Lung (tissue), 12 donors: ENCODE measurements around the gene FCN1. TPM values are rescaled to one million over a fixed set of nuclear protein-coding genes. Genes with fewer than 3 reads are reported as not detected.

Experiments used
- ATAC-seq: fragments of 200-7000 bp; cut with Tn5 transposase; one replicate; pipeline ENCODE4 v1.9.1; 2020; ENCODE audit warnings: moderate number of reproducible peaks; ENCODE audit not compliant: insufficient read depth, low FRiP score
- DNase-seq, 3 donors: peaks; one replicate each; pipeline ENCODE4 v3.0.0-alpha.2; 2013 to 2017
- H3K27ac ChIP-seq, 2 donors: one replicate each; pipeline ENCODE4 v1.5.1; 2013; ENCODE audit warnings: mild to moderate bottlenecking in 2 of 2, moderate library complexity in 2 of 2, control low read depth in 1 of 2, inconsistent platforms in 1 of 2, low read depth in 1 of 2, low read length in 1 of 2
- H3K27me3 ChIP-seq, 3 donors: one replicate each; pipeline ENCODE4 v1.5.1; 2013; ENCODE audit warnings: low read length in 2 of 3; ENCODE audit not compliant: control insufficient read depth in 3 of 3, insufficient read depth in 3 of 3
- H3K36me3 ChIP-seq, 4 donors: one replicate each; pipeline ENCODE4 v1.5.1; 2013; ENCODE audit warnings: low read length in 4 of 4, mild to moderate bottlenecking in 1 of 4, moderate library complexity in 1 of 4; ENCODE audit not compliant: control insufficient read depth in 4 of 4, insufficient read depth in 4 of 4
- H3K4me1 ChIP-seq, 5 donors: one replicate each; pipeline ENCODE4 v1.5.1; 2013; ENCODE audit warnings: low read length in 5 of 5, mild to moderate bottlenecking in 2 of 5, moderate library complexity in 1 of 5; ENCODE audit not compliant: control insufficient read depth in 5 of 5, insufficient read depth in 5 of 5
- H3K4me3 ChIP-seq: one replicate; pipeline ENCODE4 v1.5.1; 2013; ENCODE audit warnings: mild to moderate bottlenecking, control low read depth, moderate library complexity
- H3K9ac ChIP-seq, 2 donors: one replicate each; pipeline ENCODE4 v1.5.1; 2013; ENCODE audit warnings: low read length in 2 of 2, control low read depth in 1 of 2; ENCODE audit not compliant: insufficient read depth in 1 of 2
- H3K9me3 ChIP-seq, 4 donors: one replicate each; pipeline ENCODE4 v1.5.1; 2013; ENCODE audit warnings: low read length in 3 of 4, mild to moderate bottlenecking in 1 of 4, moderate library complexity in 1 of 4; ENCODE audit not compliant: control insufficient read depth in 4 of 4, insufficient read depth in 3 of 4
- WGBS, 2 donors: extraction: QIAGEN DNeasy Blood & Tissue Kit; methylation state at CpG; one replicate each; pipeline ENCODE4 v1.1.7; 2013; 5-methylcytosine and 5-hydroxymethylcytosine counted together
- polyA plus RNA-seq, 2 donors: library from polyadenylated mRNA; stranded (reverse); fragments of 200-250 nt; gene quantifications; one replicate each; pipeline ENCODE4 v1.2.1, GENCODE V29; 2013
- total RNA-seq, 2 donors: library from RNA; depleted of rRNA in 1 of 2; stranded (reverse); fragments of >200 nt in 1 of 2; gene quantifications; one replicate each; pipeline ENCODE4 v1.2.1, GENCODE V29; 2014 to 2021
- TF ChIP-seq, protein P1 (sequence below): IDR thresholded peaks from 2 replicates; pipeline ENCODE4 v1.5.1; 2012; ENCODE audit warnings: mild to moderate bottlenecking; ENCODE audit errors: control extremely low read depth, extremely low read depth
- donor health status: control.
- donor health status: control.
- donor health status: Bipolar disorder and iron deficiency.
- donor health status: healthy.
- donor health status: DM: yes; HTN: yes; CAD: no.

Gene FCN1
- total and polyA plus RNA-seq, 4 donors = 18.7 to 149 (median 48.2) TPM

DNA sequence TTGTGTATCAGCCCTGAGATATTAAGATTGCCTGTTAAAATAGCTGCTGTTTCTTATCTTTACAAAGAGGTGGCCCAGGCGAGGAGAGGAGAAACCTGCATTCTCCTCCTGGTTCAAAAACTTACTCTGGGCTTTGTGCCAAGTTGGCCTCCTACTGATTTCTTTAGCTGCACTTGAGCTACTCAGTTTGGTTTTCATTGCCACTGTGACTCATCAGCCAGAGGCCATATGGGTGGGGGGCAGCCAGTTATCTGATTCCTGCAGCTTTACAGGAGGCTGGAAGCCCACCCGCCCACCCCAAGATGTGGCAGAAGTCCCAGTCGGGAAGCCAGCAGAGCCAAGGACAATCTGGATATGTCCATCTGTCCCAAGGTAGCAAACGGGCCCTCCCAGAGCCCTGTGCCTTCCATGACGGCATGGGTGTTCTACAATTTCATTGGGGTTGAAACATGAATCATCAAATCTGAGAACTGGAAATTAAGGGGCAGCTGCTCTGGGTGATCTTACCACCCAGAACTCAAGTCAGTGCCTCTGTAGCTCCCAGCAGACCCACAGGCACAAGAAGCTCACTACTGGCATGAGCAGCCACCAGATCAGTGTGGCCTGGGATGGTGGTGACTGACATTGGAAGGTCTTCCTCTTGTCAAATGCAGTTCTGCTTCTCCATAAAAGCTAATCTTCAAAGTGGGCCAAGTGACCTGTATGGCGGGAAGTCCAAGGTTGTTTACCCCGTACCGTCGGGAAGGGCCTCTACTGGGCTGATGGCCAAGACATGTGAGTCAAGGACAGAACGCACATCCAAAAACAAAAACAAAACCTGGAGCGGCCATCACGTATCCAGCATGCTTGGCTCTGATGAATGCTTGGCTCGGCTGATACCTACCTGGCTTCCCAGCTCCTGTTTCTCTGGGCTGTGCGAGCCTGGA, 21.5 kb downstream of the FCN1 start:
- TF ChIP-seq, protein P1, sequence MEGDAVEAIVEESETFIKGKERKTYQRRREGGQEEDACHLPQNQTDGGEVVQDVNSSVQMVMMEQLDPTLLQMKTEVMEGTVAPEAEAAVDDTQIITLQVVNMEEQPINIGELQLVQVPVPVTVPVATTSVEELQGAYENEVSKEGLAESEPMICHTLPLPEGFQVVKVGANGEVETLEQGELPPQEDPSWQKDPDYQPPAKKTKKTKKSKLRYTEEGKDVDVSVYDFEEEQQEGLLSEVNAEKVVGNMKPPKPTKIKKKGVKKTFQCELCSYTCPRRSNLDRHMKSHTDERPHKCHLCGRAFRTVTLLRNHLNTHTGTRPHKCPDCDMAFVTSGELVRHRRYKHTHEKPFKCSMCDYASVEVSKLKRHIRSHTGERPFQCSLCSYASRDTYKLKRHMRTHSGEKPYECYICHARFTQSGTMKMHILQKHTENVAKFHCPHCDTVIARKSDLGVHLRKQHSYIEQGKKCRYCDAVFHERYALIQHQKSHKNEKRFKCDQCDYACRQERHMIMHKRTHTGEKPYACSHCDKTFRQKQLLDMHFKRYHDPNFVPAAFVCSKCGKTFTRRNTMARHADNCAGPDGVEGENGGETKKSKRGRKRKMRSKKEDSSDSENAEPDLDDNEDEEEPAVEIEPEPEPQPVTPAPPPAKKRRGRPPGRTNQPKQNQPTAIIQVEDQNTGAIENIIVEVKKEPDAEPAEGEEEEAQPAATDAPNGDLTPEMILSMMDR = no peak
- WGBS, 2 donors = 41 to 57% methylated on average over 14 of the region's 14 CpGs
- peak overlapping the region in 1 of 2 donors; percentile 43 for H3K27ac ChIP-seq
- peaks cover 0 to 26% (median 9%) of the 10 kb centered on the region in 5 donors for H3K4me1 ChIP-seq
- H3K27me3 ChIP-seq = no peaks in the 10 kb centered on the region
- no peak overlapping the region for H3K4me3 ChIP-seq
- no peak overlapping the region for H3K9ac ChIP-seq
- no peak for ATAC-seq
- peak; percentile 72 to 86 (median 79) for DNase-seq
- H3K36me3 ChIP-seq = no peaks in the 10 kb centered on the region
- peaks cover 0 to 8% (median 2%) of the 10 kb centered on the region in 4 donors for H3K9me3 ChIP-seq

DNA sequence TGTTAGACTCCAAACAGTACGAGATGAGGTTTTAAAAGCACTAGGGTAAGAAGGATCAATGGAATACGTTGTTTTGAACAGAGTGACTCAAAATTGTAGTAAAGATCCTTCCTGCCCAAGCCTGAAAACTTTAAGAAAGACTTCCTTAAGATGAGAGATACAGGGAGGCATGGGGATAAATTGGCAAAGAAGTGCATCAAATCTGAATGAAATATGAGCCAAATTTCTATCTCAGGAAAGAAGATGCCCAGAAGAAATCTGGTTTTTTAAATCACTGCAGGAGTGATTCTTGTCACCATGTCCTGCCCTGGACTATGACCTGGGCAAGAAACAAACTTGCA, 22.2 kb downstream of the FCN1 start:
- Histone ChIP-seq H3K27ac (peak overlapping the region in 1 of 2 donors; percentile 11), H3K9me3 (peaks cover 0 to 8% (median 2%) of the 10 kb centered on the region in 4 donors), H3K36me3 (no peaks in the 10 kb centered on the region), H3K9ac (no peak overlapping the region), H3K4me3 (no peak overlapping the region), H3K27me3 (no peaks in the 10 kb centered on the region), H3K4me1 (peaks cover 0 to 26% (median 9%) of the 10 kb centered on the region in 5 donors)
- ATAC-seq (no peak), DNase-seq (no peak)
- TF ChIP-seq, protein P1 = no peak
- 63 to 79% methylated on average over 2 of the region's 2 CpGs for WGBS, 2 donors

DNA sequence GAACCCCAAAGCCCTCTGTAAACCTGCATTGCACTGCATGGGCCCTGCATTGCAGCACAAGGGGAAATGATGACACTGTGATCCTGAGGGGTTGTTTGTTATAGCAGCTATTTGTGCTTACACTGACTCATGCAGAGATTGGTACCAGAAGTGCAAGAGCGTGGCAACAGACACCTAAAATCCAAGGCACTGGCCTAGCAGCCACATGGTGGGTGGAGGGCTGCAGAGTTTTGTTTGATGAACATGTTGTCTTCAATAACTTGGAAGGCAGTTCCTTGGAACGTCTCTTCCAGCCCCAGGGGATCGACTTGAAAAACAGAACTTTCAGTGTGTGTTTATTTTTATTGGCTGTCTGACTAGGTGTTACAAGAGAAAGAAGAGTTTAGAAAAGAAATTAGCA, 22.6 kb downstream of the FCN1 start:
- no peak for ATAC-seq
- peaks cover 0 to 8% (median 2%) of the 10 kb centered on the region in 4 donors for H3K9me3 ChIP-seq
- no peak overlapping the region for H3K9ac ChIP-seq
- peak overlapping the region in 1 of 2 donors; percentile 27 for H3K27ac ChIP-seq
- no peak overlapping the region for H3K4me3 ChIP-seq
- no peaks in the 10 kb centered on the region for H3K27me3 ChIP-seq
- DNase-seq = peak in 1 of 3 donors; percentile 45
- peaks cover 0 to 26% (median 9%) of the 10 kb centered on the region in 5 donors for H3K4me1 ChIP-seq
- WGBS, 2 donors = 59 to 61% methylated on average over 3 of the region's 3 CpGs
- TF ChIP-seq, protein P1 = no peak
- no peaks in the 10 kb centered on the region for H3K36me3 ChIP-seq
